HepG2 (cell line): ENCODE results near the gene ADAMTSL4. TPM values are rescaled to one million over a fixed set of nuclear protein-coding genes. Genes with fewer than 3 reads are reported as not detected.
A peak's percentile ranks its signal among the peaks of the same experiment; 100 is the strongest.

ENCODE experiments used
- HNRNPL ChIP-seq: fragments of 200-400 bp; formaldehyde crosslinking; IDR thresholded peaks from 2 replicates; pipeline ENCODE4 v1.6.1; 2017; ENCODE audit warnings: mild to moderate bottlenecking, low read depth, low read length
- MAFK ChIP-seq, 2 experiments: IDR thresholded peaks in 1 of 2; conservative IDR thresholded peaks in 1 of 2; 2 replicates each; pipeline ENCODE4 v1.6.1; 2011; ENCODE audit warnings: improper control_type of control experiment in 2 of 2, low read length in 2 of 2
- RBAK ChIP-seq: sonication (generic); formaldehyde crosslinking; IDR thresholded peaks from 2 replicates; pipeline ENCODE4 v1.5.1; 2020; ENCODE audit warnings: mild to moderate bottlenecking, missing genetic modification reagents
- RFX5 ChIP-seq: IDR thresholded peaks from 2 replicates; pipeline ENCODE4 v1.6.1; 2011; ENCODE audit warnings: low read depth, low read length, improper control_type of control experiment
- SP140L ChIP-seq: sonication (generic); formaldehyde crosslinking; IDR thresholded peaks from 2 replicates; pipeline ENCODE4 v1.4.0; 2020; ENCODE audit warnings: missing genetic modification reagents, borderline replicate concordance
- SP2 ChIP-seq: sonication (generic); formaldehyde crosslinking; IDR thresholded peaks from 2 replicates; pipeline ENCODE4 v1.5.1; 2020; ENCODE audit warnings: mild to moderate bottlenecking, missing genetic modification reagents
- SRSF9 ChIP-seq: fragments of 200-400 bp; formaldehyde crosslinking; IDR thresholded peaks from 2 replicates; pipeline ENCODE4 v1.6.1; 2018; ENCODE audit warnings: borderline replicate concordance, mild to moderate bottlenecking, low read depth, low read length; ENCODE audit not compliant: insufficient read depth, poor library complexity, severe bottlenecking
- TP53 ChIP-seq: sonication (generic); formaldehyde crosslinking; conservative IDR thresholded peaks from 2 replicates; pipeline ENCODE4 v1.4.0; 2020; ENCODE audit warnings: missing genetic modification reagents
- ZNF496 ChIP-seq: sonication (generic); formaldehyde crosslinking; IDR thresholded peaks from 2 replicates; pipeline ENCODE4 v1.8.1; 2023; ENCODE audit warnings: mild to moderate bottlenecking, moderate library complexity, missing genetic modification reagents; ENCODE audit not compliant: insufficient replicate concordance
- ZNF607 ChIP-seq: sonication (generic); formaldehyde crosslinking; IDR thresholded peaks from 2 replicates; pipeline ENCODE4 v1.5.1; 2020; ENCODE audit warnings: missing genetic modification reagents, mild to moderate bottlenecking, borderline replicate concordance
- ZNF615 ChIP-seq: sonication (generic); formaldehyde crosslinking; IDR thresholded peaks from 2 replicates; pipeline ENCODE4 v1.5.0; 2020; ENCODE audit warnings: mild to moderate bottlenecking, missing genetic modification reagents, borderline replicate concordance
- ZNF616 ChIP-seq: sonication (generic); formaldehyde crosslinking; IDR thresholded peaks from 2 replicates; pipeline ENCODE4 v1.5.0; 2020; ENCODE audit warnings: low read depth, mild to moderate bottlenecking, missing genetic modification reagents
- ZNF652 ChIP-seq: IDR thresholded peaks from 2 replicates; pipeline ENCODE4 v1.6.1; 2016; ENCODE audit warnings: low read depth, borderline replicate concordance
- ZNF670 ChIP-seq: sonication (generic); formaldehyde crosslinking; IDR thresholded peaks from 2 replicates; pipeline ENCODE4 v1.8.0; 2022; ENCODE audit warnings: mild to moderate bottlenecking, missing genetic modification reagents, borderline replicate concordance
- ZNF83 ChIP-seq: sonication (generic); formaldehyde crosslinking; IDR thresholded peaks from 2 replicates; pipeline ENCODE4 v1.4.0; 2020; ENCODE audit warnings: missing genetic modification reagents, mild to moderate bottlenecking, borderline replicate concordance
- polyA plus RNA-seq, 8 experiments: library from polyadenylated mRNA; depleted of rRNA in 3 of 8; stranded (reverse) in 7 of 8; unstranded in 1 of 8; fragments of >200 nt; fragmentation: Illumina TruSeq in 4 of 8; extraction: Trizol in 4 of 8; gene quantifications; 2 replicates each; pipeline versions ENCODE4 v1.2.1 to v1.2.3, GENCODE V29; 2011 to 2016; ENCODE audit warnings: low read depth in 4 of 8, missing spikeins in 1 of 8, mixed read lengths in 1 of 8; ENCODE audit not compliant: insufficient read depth in 1 of 8
- total RNA-seq, 5 experiments: library from RNA; depleted of rRNA; stranded (reverse); fragments of >200 nt; fragmentation: Illumina TruSeq; extraction: Trizol; gene quantifications; 2 replicates each; pipeline ENCODE4 v1.2.3, GENCODE V29; 2016; ENCODE audit warnings: low read depth in 1 of 5
- TF ChIP-seq, protein P1 (sequence below): IDR thresholded peaks from 2 replicates; pipeline ENCODE4 v1.6.1; 2016
- TF ChIP-seq, protein P2 (sequence below): sonication (generic); formaldehyde crosslinking; IDR thresholded peaks from 2 replicates; pipeline ENCODE4 v1.4.0; 2020; ENCODE audit warnings: mild to moderate bottlenecking, missing genetic modification reagents
- TF ChIP-seq, protein P3 (sequence below): sonication (generic); formaldehyde crosslinking; IDR thresholded peaks from 2 replicates; pipeline ENCODE4 v1.4.0; 2020; ENCODE audit warnings: low read depth, mild to moderate bottlenecking, missing genetic modification reagents
- TF ChIP-seq, protein P4 (sequence below): sonication (generic); formaldehyde crosslinking; IDR thresholded peaks from 2 replicates; pipeline ENCODE4 v1.9.0; 2021; ENCODE audit warnings: missing genetic modification reagents, mild to moderate bottlenecking, borderline replicate concordance
- TF ChIP-seq, protein P5 (sequence below): IDR thresholded peaks from 2 replicates; pipeline ENCODE4 v1.6.1; 2016; ENCODE audit warnings: missing compliant biosample characterization, missing genetic modification reagents, borderline replicate concordance
- TF ChIP-seq, protein P6 (sequence below), 2 experiments: fragments of 450-650 bp in 1 of 2; sonication (generic) in 1 of 2; formaldehyde crosslinking; IDR thresholded peaks; 2 replicates each; pipeline versions ENCODE4 v1.5.0 to v1.8.0; 2020 to 2022; ENCODE audit warnings: mild to moderate bottlenecking in 1 of 2, missing genetic modification reagents in 1 of 2

Gene ADAMTSL4
- total and polyA plus RNA-seq, 2 of the 13 experiments (the other 11 are each of a cell fraction or from before 2014, with no cell fraction given): 3.9 to 16.4 TPM

DNA sequence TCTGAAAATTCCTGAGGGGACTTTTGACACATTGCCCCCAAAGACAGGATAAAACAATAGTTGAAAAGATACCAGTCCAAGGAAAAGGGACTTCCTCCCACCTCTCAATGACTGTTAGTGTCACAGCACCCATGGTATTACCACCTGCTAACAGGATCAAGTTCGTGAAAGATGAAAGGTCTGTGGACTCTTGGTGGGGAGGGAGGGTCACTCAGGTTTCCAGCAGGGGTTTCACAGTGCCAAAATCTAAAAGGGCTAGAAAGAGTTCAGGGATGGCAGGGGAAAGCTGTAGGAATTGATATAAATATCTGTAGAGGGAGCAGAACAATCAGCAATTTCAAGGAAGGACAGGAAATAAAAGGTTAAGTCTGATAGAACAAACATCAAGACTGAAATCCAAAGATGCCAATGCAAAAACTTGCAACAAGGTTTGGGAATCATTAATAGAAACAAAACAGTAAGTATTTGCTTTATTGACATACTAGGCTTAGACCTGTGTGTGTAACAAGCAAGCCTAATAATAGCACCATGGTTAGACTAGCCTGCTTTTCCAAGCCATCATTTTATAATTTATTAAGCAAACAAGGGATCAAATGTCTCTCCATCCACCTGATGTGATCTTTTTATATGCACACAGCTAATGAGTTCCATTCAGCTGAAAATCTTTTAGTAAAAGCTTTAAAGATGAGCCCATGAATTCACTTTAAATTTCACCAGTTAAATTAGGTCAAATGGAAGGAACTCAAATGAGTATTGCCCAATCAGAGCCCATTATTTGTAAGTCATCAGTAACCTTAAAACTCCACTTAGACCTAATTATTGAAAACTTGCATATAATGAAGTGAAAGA is 26.5 kb downstream of the ADAMTSL4 start (continued):
- TF ChIP-seq, protein P1, sequence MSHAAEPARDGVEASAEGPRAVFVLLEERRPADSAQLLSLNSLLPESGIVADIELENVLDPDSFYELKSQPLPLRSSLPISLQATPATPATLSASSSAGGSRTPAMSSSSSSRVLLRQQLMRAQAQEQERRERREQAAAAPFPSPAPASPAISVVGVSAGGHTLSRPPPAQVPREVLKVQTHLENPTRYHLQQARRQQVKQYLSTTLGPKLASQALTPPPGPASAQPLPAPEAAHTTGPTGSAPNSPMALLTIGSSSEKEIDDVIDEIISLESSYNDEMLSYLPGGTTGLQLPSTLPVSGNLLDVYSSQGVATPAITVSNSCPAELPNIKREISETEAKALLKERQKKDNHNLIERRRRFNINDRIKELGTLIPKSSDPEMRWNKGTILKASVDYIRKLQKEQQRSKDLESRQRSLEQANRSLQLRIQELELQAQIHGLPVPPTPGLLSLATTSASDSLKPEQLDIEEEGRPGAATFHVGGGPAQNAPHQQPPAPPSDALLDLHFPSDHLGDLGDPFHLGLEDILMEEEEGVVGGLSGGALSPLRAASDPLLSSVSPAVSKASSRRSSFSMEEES (CRISPR knock-in tag): no peak
- TF ChIP-seq ZNF616 (CRISPR knock-in tag) (no peak), TP53 (CRISPR knock-in tag) (no peak), HNRNPL (no peak), ZNF652 (CRISPR knock-in tag) (peak; percentile 64), RFX5 (no peak), RBAK (peak; percentile 82; the same call in 1 of the 2 replicates), MAFK (conservative IDR thresholded peaks at IDR 0.05 in 1 of 2, IDR thresholded peaks at IDR 0.05 in 1 of 2; ENCODE audit: low read length in 2 of 2) (no peak), ZNF83 (CRISPR knock-in tag) (no peak), SP2 (CRISPR knock-in tag) (no peak), ZNF496 (CRISPR knock-in tag) (no peak), SRSF9 (no peak), ZNF607 (CRISPR knock-in tag) (no peak), ZNF615 (CRISPR knock-in tag) (no peak), ZNF670 (CRISPR knock-in tag) (no peak), SP140L (CRISPR knock-in tag) (no peak)
- TF ChIP-seq, protein P2, sequence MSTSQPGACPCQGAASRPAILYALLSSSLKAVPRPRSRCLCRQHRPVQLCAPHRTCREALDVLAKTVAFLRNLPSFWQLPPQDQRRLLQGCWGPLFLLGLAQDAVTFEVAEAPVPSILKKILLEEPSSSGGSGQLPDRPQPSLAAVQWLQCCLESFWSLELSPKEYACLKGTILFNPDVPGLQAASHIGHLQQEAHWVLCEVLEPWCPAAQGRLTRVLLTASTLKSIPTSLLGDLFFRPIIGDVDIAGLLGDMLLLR (CRISPR knock-in tag): no peak
- TF ChIP-seq, protein P3, sequence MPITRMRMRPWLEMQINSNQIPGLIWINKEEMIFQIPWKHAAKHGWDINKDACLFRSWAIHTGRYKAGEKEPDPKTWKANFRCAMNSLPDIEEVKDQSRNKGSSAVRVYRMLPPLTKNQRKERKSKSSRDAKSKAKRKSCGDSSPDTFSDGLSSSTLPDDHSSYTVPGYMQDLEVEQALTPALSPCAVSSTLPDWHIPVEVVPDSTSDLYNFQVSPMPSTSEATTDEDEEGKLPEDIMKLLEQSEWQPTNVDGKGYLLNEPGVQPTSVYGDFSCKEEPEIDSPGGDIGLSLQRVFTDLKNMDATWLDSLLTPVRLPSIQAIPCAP (CRISPR knock-in tag): no peak
- TF ChIP-seq, protein P4, sequence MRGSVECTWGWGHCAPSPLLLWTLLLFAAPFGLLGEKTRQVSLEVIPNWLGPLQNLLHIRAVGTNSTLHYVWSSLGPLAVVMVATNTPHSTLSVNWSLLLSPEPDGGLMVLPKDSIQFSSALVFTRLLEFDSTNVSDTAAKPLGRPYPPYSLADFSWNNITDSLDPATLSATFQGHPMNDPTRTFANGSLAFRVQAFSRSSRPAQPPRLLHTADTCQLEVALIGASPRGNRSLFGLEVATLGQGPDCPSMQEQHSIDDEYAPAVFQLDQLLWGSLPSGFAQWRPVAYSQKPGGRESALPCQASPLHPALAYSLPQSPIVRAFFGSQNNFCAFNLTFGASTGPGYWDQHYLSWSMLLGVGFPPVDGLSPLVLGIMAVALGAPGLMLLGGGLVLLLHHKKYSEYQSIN (CRISPR knock-in tag): no peak
- TF ChIP-seq, protein P5, sequence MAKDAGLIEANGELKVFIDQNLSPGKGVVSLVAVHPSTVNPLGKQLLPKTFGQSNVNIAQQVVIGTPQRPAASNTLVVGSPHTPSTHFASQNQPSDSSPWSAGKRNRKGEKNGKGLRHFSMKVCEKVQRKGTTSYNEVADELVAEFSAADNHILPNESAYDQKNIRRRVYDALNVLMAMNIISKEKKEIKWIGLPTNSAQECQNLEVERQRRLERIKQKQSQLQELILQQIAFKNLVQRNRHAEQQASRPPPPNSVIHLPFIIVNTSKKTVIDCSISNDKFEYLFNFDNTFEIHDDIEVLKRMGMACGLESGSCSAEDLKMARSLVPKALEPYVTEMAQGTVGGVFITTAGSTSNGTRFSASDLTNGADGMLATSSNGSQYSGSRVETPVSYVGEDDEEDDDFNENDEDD (CRISPR knock-in tag): no peak
- TF ChIP-seq, protein P6, sequence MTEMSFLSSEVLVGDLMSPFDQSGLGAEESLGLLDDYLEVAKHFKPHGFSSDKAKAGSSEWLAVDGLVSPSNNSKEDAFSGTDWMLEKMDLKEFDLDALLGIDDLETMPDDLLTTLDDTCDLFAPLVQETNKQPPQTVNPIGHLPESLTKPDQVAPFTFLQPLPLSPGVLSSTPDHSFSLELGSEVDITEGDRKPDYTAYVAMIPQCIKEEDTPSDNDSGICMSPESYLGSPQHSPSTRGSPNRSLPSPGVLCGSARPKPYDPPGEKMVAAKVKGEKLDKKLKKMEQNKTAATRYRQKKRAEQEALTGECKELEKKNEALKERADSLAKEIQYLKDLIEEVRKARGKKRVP (CRISPR knock-in tag; IDR thresholded peaks at IDR 0.05): no peak
